ENCODE data around the gene SOX2.

- no peak for TF ChIP-seq POLR2A (IDR thresholded peaks at IDR 0.05)
- TF ChIP-seq CTCF (IDR thresholded peaks at IDR 0.05), result no peak
Measured at GRCh38 chr3:181727341-181728032, 15.8 kb downstream of the SOX2 start.
